ENCODE data around the gene RPS6KA3.
"Not testable (repeated sequence)": the region's sequence is repeated elsewhere in the genome, so short reads cannot be mapped to it uniquely, and the experiment has no call there.

RPS6KA3 gene

DNA sequence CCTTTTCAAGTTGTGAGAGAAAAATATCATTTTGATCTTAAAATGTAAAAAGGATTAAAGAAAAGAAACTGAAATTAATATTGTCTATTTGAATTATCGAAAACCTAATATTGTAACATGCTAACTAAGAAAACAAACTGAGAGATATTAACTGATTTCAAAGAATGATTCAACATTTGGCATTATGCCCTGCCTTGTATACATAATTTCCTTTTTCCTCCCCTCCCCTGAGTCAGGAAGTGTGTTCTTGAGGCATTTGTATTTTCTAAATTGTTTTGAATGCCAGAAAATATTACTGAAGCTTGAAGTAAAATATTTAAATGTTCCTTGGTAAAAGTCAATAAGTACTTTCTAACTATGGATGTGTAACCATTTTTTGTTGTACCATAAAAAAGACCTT lies 49.4 kb downstream of the RPS6KA3 start:
- no peak for DNase-seq

DNA sequence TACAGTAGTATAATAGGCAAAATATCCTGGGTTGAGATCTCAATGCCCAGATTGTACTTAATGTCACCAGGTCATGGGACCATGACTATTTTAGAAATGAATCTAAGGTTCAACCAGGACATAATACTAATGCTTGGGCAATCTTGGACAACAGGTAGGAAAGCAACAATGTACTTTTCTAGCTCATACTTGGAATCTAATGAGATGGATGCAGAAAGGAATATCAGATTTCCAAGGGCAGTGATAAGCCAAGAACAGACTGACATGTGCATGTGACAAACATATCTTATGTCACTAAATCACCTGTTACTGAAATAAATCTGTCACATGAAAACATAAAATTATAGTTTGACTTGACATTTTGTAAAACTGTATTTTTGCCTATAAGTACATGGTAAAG lies 51.1 kb downstream of the RPS6KA3 start:
- no peak for DNase-seq

DNA sequence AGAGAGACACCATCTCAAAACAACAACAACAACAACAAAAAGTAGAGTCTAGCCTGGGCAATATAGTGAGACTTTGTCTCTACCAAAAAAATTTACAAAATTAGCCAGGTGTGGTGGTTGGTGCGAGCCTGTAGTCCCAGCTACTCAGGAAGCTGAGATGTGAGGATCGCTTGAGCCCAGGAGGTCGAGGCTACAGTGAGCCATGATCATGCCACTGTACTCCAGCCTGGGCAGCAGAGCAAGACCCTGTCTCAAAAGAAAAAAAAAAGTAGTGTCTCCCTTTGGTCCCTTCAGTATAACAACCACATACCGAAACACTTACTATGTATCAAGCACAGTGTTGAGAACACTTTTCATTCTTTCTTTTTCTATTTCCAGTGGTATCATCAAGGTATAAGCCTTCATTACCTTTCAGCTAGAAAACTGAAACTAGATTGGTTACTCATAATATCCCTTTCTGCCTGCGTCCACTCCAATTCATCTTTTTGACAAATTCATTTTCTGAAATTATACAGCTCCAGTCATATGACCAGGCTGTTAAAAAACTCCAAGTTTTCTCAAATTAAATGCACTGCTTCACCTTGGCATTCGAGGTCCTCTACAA lies 54.1 kb downstream of the RPS6KA3 start:
- DNase-seq: no peak

DNA sequence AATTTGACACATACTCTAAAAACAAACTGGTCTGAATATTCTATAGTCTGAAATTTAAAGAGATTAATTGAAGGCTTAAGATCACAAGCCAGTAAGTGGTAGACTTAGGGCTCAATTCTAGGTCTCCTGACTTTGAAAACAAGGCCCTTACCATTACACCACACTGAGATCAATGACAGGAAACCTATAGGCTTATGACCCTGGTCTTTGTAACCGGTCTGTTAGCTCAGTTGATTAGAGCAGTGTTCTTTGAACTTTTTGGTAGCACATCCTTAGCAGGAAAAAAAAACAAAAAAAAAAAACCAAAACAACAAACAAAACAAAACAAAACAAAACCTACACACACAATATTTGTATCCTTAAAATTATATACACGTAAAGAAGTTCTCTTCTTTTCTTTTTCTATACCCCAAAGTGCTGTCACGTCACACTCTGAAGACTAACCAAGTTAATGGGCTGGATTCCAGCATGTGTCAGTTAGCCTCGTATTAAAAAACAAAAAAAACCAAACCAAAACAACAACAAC lies 55.4 kb downstream of the RPS6KA3 start:
- no peak for DNase-seq

DNA sequence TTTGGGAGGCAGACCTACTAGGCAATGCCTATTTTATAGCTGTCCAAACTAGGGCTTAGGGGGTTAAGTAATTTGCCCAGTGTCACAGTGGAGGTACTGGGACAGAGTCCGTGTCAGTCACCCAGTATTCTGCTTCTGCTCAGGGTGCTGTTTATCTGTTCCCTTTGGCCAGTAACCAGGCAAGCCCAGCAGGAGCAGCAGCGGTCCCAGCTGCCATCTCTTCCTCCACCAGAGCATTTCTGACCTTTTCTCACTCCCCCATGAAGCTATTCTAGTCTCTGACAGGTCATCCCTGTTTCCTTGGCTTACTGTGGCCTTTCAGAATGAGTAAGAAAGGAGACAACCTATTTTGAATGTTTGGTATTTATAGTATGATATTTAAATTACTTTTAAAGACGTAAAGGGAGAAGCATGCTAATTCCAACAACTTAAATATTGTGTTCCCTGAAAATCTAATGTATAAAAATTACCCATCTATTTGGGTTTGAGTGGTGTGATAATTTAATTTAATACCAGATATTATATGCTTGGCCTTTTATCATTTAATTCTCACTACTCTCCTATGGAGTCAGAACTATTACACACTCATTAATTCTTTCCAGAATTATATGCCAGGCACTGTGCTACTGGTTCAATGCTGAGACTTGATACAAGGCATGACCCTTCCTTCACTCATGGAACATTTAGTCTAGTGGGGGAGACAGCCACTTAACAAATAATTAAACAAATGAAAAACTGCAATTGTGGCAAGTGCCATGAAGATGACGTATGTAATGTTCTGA lies 60.6 kb downstream of the RPS6KA3 start:
- DNase-seq: no peak

DNA sequence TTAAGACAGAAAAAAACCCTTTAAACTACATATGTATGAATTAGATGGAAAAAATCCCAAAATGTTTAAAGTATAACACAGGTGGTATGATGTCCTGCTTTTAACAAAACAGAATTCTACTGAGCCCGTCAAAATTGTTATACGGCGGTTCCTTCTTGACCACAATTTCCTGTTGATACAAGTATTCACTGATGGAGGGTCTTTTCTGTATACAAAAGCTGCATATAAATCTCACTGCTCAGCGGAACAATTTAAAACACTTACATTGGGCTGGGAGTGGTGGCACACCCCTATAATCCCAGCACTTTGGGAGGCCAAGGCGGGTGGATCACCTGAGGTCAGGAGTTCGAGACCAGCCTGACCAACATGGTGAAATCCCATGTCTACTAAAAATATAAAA lies 62.4 kb downstream of the RPS6KA3 start:
- no peak for DNase-seq

DNA sequence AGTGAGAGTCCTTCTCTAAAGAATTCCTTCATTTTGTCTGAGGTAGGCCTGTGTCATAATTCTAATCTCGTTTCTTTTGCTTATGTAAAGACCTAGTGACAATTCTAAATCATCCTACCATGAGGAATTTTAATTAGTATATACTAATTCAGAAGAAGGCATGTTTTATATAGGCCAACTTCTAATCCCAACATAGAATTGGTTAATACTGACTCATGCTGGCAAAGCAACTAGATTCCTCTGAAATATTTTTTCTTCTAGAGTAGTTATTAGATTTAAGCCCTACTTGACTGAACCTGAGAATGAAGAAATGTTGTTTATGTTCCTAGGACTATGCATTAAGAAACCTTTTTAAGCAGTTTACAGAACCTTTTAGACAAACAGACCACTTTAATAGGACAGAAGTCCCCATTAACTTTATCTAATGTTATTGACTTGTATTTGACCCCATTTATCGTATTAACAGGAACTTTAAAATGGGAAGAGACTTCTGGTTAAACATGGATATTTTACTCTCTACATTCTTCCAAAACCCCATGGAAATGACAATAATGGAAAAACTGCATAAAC lies 69.0 kb downstream of the RPS6KA3 start:
- no peak for DNase-seq

DNA sequence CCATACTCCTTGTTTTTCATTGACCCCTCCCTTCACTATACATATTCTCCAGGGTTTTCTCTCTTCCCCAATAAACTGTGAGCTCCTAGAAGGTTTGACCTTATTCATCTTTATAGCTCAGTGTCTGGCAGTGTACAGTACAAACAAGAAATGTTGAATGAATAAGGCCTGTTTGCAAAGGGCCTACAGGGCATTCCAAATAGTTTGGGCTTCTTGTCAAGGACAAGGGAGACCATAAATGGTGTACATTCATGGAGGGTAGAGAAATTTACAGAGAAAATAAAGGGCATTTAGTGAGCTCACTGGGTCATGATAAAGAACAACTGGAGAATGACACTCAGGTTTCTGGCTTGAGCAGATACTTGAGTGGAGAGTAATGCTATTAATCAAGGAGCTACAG lies 77.5 kb downstream of the RPS6KA3 start:
- no peak for DNase-seq

DNA sequence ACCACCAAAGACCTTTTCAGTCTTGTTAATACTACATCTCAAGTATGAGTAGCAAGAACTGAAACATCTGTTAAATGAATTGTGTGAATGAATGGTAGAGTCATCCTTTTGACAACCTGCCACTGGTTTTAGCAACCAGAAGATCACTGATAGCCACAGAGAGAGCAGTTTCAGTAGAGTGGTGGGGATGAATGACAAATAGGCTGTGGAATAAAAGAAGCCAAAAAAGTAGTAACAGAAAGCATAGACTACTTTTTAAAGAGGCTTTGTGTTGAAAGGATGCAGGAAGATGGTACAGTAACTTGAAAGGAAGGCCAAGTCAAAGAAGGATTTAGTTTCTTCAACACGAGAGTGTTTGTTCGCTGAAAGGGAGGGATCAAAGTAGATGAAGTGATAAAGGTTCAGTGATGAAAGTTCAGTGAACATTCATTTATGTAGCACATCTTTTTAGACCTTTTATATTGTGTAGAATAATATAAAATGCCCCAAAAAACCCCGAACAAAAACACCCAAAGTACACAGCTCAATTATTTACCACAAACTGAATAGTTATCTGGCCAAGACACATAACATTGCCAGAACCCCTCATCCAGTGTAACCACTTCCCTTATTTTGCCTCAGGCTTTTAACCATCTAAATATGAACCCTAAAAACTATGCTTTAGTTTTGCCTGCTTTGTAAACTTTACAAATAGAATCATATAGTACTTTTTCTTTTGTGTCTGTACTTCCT lies 84.9 kb downstream of the RPS6KA3 start:
- no peak for DNase-seq

DNA sequence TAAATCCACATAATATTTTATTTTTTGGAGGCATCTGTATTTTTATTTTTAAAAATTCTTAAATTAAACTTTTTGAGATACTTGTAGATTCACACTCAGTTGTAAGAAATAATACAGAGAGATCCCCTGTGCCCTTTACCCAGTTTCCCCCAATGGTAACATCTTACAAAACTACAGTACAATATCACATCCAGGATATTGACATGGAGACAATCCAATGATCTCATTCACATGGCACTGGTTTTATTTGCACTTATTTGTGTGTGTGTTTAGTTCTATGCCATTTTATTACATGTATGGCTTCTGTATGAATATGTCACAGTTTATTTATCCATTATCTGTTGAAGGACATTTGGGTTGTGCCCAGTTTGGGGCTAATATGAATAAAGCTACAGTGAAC lies 89.6 kb downstream of the RPS6KA3 start:
- no peak for DNase-seq

DNA sequence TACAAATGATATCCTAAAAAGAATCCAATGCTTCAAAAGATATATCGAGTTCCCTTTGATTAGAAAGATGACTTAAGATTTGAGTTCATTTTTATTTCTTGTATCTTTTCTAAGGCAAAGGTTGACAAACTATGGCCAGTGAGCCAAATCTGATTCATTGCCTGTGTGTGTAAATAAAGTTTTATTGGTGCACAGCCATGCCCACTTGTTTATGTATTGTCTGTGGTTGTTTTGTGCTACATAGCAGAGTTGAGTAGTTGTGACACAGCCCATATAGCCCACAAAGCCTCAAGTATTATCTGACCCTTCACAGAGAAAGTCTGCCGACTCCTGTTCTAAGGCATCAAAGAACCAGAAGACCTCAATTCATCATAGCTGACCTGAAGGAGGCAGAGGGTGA lies 92.9 kb downstream of the RPS6KA3 start:
- no peak for DNase-seq

DNA sequence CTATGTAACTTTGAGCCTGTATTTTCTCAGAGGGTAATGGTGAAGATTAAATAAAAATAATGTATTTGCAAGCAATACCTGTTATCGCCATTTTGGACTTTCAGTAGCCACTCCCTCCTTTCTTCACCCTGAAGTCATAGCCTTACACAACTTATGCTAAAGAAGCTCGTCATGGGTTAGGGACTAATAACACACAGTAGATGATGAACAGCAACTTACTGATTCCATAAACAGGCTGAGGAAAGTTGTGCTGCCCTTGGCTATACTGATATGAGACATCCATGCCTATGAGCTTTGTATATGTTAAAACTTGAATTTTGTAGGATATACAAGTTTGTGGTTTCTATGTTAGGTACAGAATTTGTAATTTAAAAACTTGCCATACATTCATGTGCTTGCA lies 93.4 kb downstream of the RPS6KA3 start:
- DNase-seq: no peak

DNA sequence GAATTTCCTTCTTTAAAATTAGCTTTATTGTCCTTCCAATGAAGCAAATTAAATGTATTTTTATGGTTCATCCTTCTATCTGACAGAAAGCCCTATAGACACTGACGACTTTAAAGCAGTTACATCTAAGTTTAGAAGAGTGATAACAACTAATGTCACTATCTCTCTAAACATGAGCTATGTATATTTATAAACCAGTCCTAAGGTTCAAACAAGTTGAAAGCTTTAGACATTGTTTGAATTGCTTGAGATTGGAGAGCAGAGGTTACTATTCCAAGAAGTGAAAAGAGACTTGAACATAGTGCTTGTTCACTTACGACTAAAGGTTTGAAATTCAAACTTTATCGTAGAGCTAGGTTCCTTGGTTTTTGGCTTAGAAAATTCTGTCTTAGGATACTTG lies 94.8 kb downstream of the RPS6KA3 start:
- no peak for DNase-seq

DNA sequence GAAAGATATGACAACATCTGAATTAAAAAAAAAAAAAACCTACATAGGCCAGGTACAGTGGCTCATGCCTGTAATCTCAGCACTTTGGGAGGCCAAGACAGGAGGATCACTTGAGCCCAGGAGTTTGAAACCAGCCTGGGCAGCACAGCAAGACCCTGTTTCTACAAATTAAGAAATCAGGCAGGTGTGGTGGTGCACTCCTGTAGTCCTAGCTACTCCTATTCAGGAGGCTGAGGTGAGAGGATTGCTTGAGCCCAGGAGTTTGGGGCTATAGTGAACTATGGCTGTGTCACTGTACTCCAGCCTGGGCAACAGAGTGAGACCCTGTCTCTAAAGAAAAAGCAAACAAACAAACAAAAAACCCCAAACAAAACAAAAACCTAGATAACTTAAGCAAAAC lies 104.2 kb downstream of the RPS6KA3 start:
- not testable (repeated sequence) for DNase-seq

DNA sequence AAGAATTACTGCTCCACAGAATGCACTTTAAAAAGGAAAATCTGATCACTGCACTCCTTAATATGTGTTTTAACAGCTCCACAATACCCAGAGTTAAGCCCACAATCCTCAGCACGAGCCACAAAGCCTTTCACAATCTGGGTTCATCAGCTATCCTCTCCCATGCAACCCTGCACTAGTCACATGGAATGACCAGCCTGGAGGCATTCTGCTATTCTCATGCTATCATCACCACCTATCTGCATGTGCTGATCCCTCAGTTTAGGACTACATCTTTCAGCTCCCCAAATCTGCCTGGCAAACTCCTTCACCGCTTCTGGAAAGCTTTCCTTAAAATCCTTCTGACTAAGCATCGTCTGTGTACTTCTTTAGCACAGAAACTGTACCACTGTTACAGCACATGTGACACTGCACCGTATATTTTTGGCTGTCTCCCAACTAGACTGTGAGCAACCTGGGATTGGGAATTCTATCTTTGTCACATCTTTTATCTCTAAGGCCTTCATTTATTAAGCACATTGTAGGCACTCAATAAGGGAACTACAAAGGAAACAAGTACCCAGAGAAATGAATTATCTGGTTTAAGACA lies 106.8 kb downstream of the RPS6KA3 start:
- DNase-seq: no peak

DNA sequence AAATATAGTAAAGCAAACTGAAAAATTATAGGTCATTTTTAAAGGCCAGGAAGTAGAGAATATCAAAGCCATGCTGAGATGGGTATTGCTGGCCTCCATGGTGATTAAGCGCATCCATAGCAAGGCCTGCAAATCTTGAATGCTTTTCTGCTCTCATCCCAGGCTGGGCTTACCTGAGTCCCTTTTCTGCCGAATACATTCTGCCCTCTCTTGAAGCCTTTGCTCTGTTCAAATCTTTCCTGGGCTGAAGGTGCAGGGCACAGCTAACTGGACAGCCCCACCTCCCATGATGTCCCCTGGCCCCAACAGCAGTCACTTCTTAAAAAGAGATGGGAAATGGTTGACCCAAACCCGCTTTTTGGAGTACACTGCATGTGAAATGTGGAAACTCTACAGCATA lies 115.0 kb downstream of the RPS6KA3 start:
- no peak for DNase-seq

DNA sequence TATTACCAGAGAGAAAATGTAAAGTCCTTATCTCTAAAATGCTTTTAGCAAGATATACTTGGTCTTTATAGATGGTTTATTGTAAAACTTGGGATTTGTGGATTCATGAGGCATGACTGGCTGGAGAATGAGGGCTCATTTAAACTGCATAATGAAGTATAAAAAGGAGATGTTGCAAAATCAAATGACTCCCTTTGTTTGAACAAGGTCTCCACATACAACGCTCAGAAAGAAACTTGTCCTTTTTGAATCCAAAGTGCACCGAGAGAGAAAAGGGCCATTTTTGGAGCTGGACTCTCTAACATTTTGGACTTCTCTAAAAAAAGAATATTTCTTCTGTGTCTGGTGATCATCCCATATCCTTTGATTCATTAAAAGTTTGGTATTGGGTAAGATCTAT lies 117.4 kb downstream of the RPS6KA3 start:
- DNase-seq: no peak

DNA sequence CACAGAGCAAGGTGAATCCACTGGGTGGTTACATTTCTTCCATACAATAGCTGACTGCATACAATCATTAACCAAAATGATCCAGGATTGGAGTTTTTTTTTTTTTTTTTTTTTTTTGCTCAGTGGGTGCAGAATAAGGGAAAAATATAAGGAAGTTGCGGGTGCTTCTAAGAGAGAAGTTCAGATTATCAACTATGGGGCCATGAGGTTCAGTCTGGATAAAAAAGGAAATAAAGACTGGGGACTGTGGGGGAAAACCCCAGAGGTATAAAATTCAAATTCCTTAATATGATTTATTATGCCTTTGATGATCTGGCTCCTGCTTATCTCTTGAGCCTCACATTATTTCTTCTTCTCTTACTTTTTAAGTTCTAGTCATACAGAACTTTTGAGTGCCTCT lies 119.1 kb downstream of the RPS6KA3 start:
- no peak for DNase-seq

DNA sequence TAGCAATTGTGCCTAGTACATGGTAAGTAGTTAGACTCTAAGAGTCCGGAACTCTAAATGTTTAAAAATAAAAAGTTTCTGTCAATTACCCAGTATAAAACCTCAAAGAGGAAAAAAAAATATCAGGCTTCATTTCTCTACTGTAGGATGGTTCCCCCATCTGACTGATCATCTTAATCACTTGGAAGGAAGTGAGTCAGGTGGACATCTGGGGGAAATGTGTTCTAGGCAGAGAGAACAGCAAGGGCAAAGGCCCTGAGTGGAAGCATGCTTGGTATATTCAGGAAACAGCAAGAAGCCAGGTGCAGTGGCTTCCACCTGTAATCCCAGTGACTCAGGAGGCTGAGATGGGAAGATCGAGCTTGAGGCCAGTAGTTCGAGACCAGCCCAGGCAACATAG lies 122.2 kb downstream of the RPS6KA3 start:
- no peak for DNase-seq

DNA sequence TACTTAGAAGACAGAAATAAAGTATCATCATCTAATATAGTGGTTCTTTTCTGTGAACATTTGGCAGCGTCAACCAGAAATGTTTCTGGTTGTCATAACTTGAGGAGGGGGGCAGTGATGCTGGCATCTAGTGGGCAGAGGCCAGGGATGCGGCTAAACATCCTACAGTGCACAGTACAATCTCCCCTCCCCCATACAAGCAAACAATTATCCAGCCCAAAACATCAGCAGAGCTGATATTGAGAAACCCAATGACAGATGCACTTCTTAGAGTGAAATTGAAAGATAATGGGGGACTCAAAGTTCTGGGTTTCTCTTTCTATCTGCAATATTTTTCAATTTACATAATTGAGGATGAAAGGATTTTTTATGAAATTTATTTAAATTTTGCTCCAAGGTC lies 123.1 kb downstream of the RPS6KA3 start:
- no peak for DNase-seq

DNA sequence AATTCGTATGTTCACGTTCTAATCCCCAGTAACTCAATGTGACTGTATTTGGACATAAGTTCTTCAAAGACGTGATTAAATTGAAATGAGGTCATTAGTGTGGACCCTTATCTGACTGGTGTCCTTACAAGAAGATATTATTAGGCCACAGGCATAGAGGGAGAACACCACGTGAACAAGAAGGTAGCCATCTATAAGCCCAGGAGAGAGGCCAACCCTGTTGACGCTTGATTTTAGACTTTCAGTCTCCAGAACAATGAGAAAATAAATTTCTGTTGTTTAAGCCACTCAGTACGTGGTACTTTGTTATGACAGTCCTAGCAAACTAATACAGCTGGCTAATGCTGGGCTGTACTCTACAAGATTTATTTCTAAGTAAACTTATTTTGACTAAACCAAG lies 123.6 kb downstream of the RPS6KA3 start:
- DNase-seq: no peak

DNA sequence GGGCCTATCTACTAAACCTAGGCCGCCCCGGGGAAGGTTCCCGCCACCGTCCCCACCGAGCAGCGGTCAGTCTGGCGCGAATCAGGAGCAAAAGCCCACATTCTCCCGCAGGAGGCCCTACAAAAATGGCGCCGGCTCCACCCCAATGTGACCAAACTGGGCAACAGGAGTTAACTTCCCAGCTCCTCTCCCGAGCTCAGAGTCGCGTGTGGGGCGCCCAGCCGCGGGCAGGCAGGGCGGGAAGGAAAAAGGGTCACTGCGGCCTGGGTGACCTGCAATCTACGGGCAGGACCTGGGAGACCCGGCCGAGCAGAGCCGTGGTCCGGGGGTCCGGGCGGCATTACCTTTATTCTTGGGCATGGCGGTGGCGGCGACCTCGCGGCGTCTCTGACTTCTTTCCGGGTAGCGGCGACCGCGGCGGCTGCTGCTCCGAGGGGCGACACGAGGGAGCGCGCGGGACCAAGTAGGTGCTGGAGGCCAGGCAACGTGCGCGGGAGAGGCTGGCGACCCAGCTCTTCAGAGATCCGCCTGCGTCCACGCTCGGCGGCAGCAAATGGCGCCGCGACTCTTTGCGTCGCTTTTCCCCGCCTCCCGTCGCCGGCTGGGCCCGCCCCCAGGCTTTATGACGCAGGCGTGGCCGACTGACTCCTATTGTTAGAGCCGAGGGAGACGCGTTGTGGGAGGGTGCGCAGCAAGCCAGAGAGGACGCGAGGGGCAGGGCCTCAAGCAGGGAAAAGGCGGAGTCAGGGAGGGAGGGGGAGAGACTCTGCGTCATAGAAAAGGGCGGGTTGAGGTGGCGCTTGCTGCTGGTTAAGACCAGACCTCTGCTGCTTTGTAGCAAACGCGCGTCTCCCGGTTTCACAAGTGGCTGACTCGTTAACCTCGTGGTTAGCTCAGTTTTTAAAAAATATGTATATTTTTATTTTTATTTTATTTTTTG lies 125.2 kb downstream of the RPS6KA3 start, which contains the start of gene EIF1AX:
Gene EIF1AX (minus strand): TSS at position 558 of the 940 bp plus-strand sequence. CDS start 198 bp downstream, at position 360.
- DNase-seq: peak; percentile 90
